Airway epithelial cell (primary cell): ENCODE data around the gene FOXQ1. TPM values are rescaled to one million over a fixed set of nuclear protein-coding genes. Genes with fewer than 3 reads are reported as not detected.

Source experiments
- total RNA-seq: library from RNA; depleted of rRNA; stranded (reverse); fragments of >200 nt; gene quantifications from 2 replicates; pipeline ENCODE4 v1.2.3, GENCODE V29; 2015

FOXQ1 gene, protein sequence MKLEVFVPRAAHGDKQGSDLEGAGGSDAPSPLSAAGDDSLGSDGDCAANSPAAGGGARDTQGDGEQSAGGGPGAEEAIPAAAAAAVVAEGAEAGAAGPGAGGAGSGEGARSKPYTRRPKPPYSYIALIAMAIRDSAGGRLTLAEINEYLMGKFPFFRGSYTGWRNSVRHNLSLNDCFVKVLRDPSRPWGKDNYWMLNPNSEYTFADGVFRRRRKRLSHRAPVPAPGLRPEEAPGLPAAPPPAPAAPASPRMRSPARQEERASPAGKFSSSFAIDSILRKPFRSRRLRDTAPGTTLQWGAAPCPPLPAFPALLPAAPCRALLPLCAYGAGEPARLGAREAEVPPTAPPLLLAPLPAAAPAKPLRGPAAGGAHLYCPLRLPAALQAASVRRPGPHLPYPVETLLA
- total RNA-seq, result 4.7 and 7.7 TPM in 2 replicates

DNA sequence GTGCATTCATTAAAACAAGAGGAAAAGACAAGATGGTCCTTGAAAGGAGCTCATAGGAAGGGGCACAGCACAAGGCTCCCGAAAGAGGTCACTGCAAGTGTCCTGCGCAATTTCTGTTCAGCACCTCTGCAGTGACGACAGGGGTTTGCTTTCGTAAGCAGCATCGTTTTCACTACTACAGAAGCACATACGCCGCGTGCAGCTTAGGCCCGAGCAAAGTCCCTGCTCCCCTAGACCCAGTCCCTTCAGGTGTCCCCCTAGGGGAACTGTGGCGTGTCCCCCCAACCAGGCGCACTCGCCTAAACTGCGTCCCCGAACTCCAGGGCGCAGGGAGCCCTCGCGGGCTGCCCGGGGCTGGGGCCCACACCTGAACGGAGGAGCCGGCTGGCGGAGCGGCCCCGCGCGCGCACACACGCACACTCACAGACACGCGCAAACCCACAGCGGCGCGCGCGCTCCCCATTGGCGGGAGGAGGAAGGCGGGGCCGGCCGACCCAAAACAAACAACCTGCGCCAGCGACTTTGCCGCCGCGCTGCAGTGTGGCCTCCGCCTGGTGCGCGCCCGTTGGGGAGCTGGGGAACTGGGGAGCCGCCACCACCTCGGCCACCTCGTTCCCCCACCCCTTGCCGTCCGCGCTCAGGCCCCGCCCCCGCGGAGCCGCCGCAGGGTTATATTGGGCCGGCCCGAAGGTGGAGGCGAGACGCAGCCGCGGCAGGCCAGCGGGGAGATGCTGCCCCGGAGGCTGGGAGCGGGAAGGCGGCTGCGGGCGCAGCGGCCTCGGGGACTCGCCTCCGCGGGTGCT, at the start of gene FOXQ1:
TSS of gene FOXQ1 (plus strand) at position 699 of the 803 bp plus-strand sequence. CDS start 607 bp downstream, outside the sequence.

Other genes starting within 250 kb of the FOXQ1 start
- 0.23 and 0.35 TPM in 2 replicates for gene FOXF2, start 77.5 kb downstream of the FOXQ1 start, total RNA-seq